HG02642 (cell line): ENCODE results near the gene INTS6L.
"Not testable (repeated sequence)": the region's sequence is repeated elsewhere in the genome, so short reads cannot be mapped to it uniquely, and the experiment has no call there.

Source experiments
- ATAC-seq: cut with Tn5 transposase; IDR thresholded peaks from one replicate; pipeline ENCODE4 v1.9.1; 2021; ENCODE audit warnings: mild to moderate bottlenecking; ENCODE audit not compliant: unreplicated experiment, poor library complexity

INTS6L gene

DNA sequence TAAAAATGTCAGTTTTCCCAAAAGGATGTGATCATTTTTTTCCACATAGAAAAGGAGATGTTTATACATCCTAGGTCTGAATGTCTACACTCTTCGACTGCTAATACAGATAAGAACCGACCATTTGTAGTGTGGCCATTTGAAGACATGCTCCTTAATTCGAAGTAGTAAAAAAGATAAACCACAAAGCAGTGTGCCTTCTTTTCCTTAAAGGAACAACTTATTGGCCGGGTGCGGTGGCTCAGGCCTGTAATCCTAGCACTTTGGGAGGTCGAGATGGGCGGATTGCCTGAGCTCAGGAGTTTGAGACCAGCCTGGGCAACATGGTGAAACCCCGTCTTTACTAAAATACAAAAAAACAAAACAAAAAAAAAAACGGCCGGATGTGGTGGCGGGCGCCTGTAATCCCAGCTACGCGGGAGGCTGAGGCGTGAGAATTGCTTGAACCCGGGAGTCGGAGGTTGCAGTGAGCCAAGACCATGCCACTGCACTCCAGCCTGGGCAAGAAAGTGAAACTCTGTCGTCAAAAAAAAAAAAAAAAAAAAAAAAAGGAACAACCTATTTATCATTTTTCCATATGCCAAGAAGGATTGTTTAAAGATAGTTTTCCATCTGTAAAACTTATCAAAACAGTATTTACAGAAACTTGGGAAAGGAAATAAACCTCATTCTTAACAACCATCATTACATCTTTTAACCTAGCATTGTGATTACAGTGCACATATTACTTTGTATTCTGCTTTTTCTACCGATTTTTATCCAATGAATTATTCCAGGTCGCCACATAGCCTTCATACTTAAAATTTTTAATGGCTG lies 2.6 kb downstream of the INTS6L start:
- ATAC-seq: no peak

DNA sequence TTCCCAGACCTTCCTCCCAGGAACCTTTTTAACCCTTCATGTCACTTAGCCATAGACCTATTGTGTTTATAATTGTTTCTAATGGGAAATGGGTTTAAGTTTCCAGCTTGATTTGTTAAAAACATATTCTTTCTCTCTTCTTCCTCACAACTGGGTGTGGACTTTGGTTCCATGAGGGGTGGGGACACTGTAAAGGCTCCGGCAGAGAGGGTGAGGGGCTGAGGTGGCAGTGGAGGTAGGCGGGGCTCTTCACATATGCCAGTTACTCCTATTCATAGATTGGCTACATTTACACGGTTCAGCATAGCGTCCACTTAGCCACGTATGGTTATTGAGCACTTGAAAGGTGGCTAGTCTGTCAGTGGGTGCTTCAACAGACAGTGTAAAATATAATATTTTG lies 7.8 kb downstream of the INTS6L start:
- no peak for ATAC-seq

DNA sequence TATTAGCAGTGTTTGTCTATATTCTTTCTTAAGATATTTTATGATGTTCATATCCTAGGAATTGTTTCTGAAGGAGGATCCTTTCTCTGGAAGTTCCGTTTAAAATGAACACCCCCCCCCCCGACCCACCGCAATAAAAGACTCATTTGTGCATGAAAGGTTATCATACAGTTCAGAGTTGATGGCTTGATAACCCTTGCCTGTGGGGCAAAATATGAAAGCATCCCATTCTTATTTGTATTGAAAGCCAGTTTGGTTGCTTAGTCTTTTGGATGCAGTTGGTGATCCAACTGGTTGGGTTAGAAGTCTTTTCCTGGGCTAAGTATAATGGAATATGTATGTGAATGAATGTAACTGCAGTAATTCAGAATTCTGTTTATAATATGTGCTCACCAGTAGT lies 8.3 kb downstream of the INTS6L start:
- no peak for ATAC-seq

GRCh38 chrX:135530097-135530496 lies 9.6 kb downstream of the INTS6L start:
- ATAC-seq: no peak

- ATAC-seq: no peak
Observed at GRCh38 chrX:135531813-135532212, 11.4 kb downstream of the INTS6L start.

DNA sequence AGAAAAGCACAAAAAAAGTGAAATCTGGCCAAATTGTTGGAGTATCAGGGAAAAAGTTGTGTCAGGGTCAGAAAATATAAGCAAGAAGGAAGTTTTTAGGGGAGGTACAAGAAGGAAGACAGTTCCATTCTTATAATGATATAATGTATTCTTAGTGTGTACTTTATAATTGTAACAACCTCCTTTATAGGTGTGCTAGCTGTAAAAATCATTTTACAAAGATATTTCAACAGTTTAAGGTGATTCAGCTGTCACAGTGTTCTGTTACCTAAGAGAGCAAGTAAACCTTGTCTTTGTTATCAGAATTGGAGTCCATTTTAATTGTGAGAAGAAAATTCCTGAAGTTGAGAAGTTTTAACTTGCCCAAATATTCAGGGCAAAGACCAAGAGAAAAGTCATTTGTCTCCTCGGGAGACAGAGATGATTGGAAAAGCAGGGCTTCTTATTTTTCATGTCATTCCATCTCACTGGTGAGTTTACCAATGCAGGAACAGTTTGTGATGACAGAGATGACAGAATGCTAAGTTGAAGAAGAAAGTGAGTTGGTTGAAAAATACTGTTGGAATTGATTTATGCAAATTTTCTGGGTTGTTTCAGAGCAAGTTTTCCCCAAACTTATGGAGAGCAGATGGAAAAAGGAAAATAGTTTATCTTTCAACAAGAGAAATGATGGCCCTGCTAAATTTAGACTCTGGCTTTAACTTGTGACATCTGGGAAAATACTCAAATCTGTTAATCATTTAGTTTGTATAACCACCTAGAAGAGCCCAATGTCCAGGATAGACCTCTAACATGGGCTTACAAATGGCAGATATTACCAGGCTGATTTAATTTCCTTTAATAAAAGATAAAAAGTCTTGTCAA lies 14.8 kb downstream of the INTS6L start:
- ATAC-seq: no peak

DNA sequence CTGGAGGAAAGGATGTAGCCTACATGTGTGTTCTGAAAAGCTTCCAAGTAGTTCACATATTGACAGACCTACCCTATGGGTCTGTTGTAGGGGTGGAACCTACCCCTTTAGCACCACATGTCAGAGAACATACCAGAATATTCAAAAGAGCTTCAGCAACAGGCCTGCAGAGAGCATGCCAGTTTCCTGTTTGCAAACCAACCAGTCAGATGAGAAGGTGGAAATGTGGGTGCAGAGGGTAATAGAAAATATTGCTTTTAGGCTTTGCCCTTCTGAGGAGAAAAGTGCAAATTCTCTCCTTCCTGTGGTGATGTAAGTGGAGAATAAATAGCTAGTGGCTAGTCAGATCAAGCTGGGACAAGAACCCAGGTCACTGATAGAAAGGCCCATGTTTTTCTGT lies 16.4 kb downstream of the INTS6L start:
- no peak for ATAC-seq

GRCh38 chrX:135541351-135541750 lies 20.9 kb downstream of the INTS6L start:
- ATAC-seq: no peak

DNA sequence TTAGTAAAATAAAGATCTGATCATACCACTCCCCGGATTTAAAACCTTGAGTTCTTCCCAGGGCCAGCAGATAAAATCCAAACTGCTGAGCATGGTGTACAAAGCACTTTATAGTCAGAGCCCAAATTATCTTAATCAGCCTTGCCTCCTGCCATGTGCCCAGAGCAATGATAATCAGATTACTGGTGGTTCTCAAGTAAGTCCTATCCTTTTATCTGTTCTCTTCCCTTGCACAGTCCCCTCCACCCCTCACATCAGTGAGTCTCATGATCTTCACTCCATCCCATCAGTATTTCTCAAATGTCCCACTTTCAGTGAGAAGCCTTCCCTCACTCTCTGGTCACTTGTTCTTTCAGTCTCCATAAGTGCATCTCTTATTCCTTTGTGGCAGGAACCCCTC lies 22.7 kb downstream of the INTS6L start:
- ATAC-seq: no peak

DNA sequence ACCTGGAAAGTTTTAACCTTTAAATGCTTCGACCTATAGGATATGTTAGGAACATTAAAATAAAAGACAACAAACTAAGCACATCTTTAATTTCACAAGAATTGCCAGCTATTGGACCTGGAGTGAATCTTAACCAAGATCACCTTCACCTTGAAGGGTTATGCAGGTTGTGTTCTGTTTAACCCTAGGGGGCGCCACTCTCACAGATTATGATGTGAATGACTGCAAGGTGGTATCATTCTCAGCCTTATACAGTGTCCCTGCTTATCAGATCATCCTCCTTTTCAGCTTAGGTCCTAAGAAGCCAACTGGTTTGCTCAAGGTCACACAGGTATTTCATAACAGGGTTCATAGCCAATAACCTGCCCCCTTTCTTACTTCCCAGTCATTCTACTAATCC lies 23.5 kb downstream of the INTS6L start:
- peak; percentile 31 for ATAC-seq

DNA sequence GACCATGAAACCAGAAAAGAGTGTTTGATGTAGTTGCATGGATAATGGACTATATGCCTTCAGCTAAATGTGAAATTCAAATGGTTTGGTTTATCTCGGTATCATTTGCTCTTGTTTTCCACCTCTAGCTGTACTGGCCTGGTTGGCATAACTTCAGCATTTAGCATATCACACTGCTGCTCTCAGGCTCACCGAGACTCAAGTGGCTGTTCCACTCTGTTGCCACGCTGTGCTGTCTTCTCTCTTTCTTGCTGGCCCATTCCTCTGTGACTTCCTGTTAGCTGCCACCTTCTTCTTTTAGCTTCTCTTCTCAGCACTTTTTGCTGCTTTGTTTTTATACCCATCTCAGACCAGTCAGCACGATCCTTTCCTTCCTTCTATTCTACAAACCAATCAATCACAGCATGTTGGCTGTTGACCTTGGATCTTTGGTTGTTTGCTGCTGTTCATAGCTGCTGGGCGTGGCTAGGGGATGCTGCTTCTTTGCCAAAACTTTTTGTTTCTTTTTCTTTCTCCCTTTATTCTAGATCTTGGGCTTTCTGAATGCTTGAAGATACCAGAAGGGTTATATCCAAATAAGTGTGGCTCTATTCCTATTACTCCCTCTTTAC lies 24.0 kb downstream of the INTS6L start:
- ATAC-seq: peak; percentile 48

- no peak for ATAC-seq
Observed at GRCh38 chrX:135547767-135548166, 27.3 kb downstream of the INTS6L start.

- ATAC-seq: no peak
Observed at GRCh38 chrX:135549519-135549918, 29.1 kb downstream of the INTS6L start.

DNA sequence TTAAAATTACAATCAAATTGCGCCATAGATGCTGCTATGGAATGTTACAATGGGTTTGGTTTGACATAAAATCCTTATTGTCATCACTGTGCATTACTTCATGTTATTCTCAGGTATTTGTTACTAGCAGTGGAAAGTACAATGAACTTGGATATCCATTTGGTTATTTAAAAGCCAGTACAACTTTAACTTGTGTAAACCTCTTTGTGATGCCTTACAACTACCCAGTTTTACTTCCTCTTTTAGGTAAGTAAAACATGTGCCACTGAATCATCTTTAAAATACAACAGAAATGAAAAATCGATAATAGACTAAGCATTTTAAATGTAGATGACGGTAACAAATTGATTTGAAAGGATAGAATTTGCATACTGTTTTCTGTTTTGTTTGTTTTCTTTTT lies 35.6 kb downstream of the INTS6L start:
- ATAC-seq: no peak

GRCh38 chrX:135557344-135557743 lies 36.9 kb downstream of the INTS6L start:
- no peak for ATAC-seq

- no peak for ATAC-seq
Observed at GRCh38 chrX:135572436-135572835, 52.0 kb downstream of the INTS6L start.

DNA sequence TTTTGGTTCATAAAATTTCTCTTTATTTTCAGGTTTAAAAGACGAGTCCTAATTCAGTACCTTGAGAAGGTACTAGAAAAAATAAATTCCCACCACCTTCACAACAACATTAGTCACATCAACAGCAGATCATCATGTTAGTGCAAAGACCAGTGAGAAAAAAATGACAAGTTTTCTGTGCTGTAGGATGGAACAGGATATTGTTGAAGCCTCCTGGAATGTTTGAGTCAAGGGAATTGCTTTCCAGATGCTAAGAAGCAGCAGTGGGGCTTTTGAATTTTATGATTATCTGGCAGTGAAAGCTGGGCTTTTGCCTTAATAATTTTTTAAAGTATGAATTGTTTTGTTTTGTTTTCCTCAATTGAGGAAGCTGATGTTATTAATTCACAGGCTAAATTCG lies 61.0 kb downstream of the INTS6L start:
- no peak for ATAC-seq

DNA sequence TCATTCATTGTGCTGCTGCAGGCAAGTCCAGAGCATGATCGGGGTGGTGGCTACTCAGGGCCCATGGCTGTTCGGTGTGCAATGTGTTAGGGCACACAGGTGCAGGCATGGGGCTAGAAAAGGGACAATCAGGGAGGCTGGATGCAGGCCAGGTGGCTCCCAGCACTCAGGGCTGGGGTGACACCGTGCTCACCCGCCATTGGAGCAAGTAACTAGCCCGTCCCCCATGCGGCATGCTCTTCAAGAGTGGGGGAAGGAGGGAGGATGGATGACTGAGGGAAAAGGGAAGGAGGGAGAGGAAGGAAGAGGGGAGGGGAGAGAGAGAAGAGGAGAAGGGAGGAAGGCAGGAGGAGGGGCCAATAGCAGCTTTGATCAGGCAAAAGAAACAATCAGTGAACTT lies 64.7 kb downstream of the INTS6L start:
- ATAC-seq: no peak

DNA sequence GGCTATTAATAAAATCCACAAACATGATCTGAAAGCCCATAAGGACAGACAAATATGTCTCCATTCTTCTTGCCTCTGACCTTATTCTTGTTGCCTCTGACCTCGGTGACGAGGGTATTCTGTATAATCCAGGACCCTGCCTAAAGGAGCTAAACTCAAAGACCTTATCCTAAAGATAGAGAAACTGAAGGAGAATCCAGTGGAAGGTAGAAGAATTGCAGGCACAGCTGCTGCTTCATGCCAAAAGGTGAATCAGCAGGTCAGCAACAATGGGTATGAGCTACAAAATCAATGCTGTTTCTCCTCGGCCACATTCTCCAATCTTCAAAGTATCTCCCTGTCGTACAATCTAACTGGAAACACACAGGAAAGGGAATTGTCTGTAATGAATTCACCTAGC lies 71.4 kb downstream of the INTS6L start:
- ATAC-seq: no peak

DNA sequence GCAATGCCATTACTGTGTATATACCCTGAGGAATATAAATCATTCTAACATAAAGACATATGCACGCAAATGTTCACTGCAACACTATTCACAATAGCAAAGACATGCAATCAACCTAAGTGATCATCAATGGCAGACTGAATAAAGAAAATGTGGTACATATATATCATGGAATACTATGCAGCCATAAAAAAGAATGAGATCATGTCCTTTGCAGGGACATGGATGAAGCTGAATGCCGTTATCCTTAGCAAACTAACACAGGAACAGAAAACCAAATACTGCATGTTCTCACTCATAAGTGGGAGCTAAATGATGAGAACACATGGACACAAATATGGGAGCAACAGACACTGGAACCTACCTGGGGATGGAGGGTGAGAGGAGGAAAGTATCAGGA lies 73.6 kb downstream of the INTS6L start:
- not testable (repeated sequence) for ATAC-seq

- ATAC-seq: not testable (repeated sequence)
Observed at GRCh38 chrX:135594453-135594852, 74.0 kb downstream of the INTS6L start.
